HepG2 (cell line): ENCODE measurements around the gene LSM2. TPM values are rescaled to one million over a fixed set of nuclear protein-coding genes. Genes with fewer than 3 reads are reported as not detected.

Experiments used
- CTCF ChIP-seq: sonication (generic); formaldehyde crosslinking; IDR thresholded peaks from 2 replicates; pipeline ENCODE4 v1.5.0; 2020; ENCODE audit warnings: mild to moderate bottlenecking, missing genetic modification reagents, moderate library complexity
- DZIP1 ChIP-seq: sonication (generic); formaldehyde crosslinking; IDR thresholded peaks from 2 replicates; pipeline ENCODE4 v1.5.0; 2020; ENCODE audit warnings: mild to moderate bottlenecking, missing genetic modification reagents
- ELF3 ChIP-seq: IDR thresholded peaks from 2 replicates; pipeline ENCODE4 v1.6.1; 2016; ENCODE audit warnings: missing genetic modification reagents, missing compliant biosample characterization
- HNRNPK ChIP-seq: fragments of 200-400 bp; formaldehyde crosslinking; IDR thresholded peaks from 2 replicates; pipeline ENCODE4 v1.6.1; 2018; ENCODE audit warnings: low read length, low read depth, moderate library complexity, mild to moderate bottlenecking; ENCODE audit not compliant: poor library complexity, severe bottlenecking
- IKZF5 ChIP-seq: IDR thresholded peaks from 2 replicates; pipeline ENCODE4 v1.6.1; 2018; ENCODE audit warnings: missing genetic modification reagents, mild to moderate bottlenecking, missing compliant biosample characterization
- KAT7 ChIP-seq: IDR thresholded peaks from 2 replicates; pipeline ENCODE4 v1.6.1; 2018; ENCODE audit warnings: borderline replicate concordance, missing compliant biosample characterization
- MTA3 ChIP-seq: sonication (generic); formaldehyde crosslinking; IDR thresholded peaks from 2 replicates; pipeline ENCODE4 v1.4.0; 2020; ENCODE audit warnings: missing genetic modification reagents
- PAWR ChIP-seq: sonication (generic); formaldehyde crosslinking; IDR thresholded peaks from 2 replicates; pipeline ENCODE4 v1.4.0; 2020; ENCODE audit warnings: missing genetic modification reagents, mild to moderate bottlenecking, borderline replicate concordance
- RORA ChIP-seq: sonication (generic); formaldehyde crosslinking; IDR thresholded peaks from 2 replicates; pipeline ENCODE4 v1.5.0; 2020; ENCODE audit warnings: mild to moderate bottlenecking, missing genetic modification reagents, moderate library complexity
- TMF1 ChIP-seq: sonication (generic); formaldehyde crosslinking; IDR thresholded peaks from 2 replicates; pipeline ENCODE4 v1.8.1; 2022; ENCODE audit warnings: low read depth, missing genetic modification reagents
- ZNF253 ChIP-seq: sonication (generic); formaldehyde crosslinking; IDR thresholded peaks from 2 replicates; pipeline ENCODE4 v1.8.0; 2022; ENCODE audit warnings: mild to moderate bottlenecking, missing genetic modification reagents, borderline replicate concordance
- ZNF256 ChIP-seq: sonication (generic); formaldehyde crosslinking; conservative IDR thresholded peaks from 2 replicates; pipeline ENCODE4 v1.4.0; 2020; ENCODE audit warnings: missing genetic modification reagents
- ZNF280B ChIP-seq: sonication (generic); formaldehyde crosslinking; IDR thresholded peaks from 2 replicates; pipeline ENCODE4 v1.5.0; 2020; ENCODE audit warnings: missing genetic modification reagents, mild to moderate bottlenecking, borderline replicate concordance
- ZNF282 ChIP-seq: fragments of 450-650 bp; IDR thresholded peaks from 2 replicates; pipeline ENCODE4 v1.6.1; 2018; ENCODE audit not compliant: partially characterized antibody
- ZNF546 ChIP-seq: sonication (generic); formaldehyde crosslinking; conservative IDR thresholded peaks from 2 replicates; pipeline ENCODE4 v1.8.1; 2023; ENCODE audit warnings: mild to moderate bottlenecking, missing genetic modification reagents
- ZNF556 ChIP-seq: sonication (generic); formaldehyde crosslinking; IDR thresholded peaks from 2 replicates; pipeline ENCODE4 v1.4.0; 2020; ENCODE audit warnings: mild to moderate bottlenecking, missing genetic modification reagents, borderline replicate concordance
- ZNF557 ChIP-seq: sonication (generic); formaldehyde crosslinking; IDR thresholded peaks from 2 replicates; pipeline ENCODE4 v1.4.0; 2020; ENCODE audit warnings: missing genetic modification reagents
- ZNF580 ChIP-seq: IDR thresholded peaks from 2 replicates; pipeline ENCODE4 v1.6.1; 2016; ENCODE audit warnings: low read depth, borderline replicate concordance
- ZNF784 ChIP-seq: sonication (generic); formaldehyde crosslinking; IDR thresholded peaks from 2 replicates; pipeline ENCODE4 v1.5.1; 2020; ENCODE audit warnings: missing genetic modification reagents, mild to moderate bottlenecking, borderline replicate concordance
- ZNF891 ChIP-seq: sonication (generic); formaldehyde crosslinking; IDR thresholded peaks from 2 replicates; pipeline ENCODE4 v1.5.0; 2020; ENCODE audit warnings: mild to moderate bottlenecking, missing genetic modification reagents
- polyA plus RNA-seq, 8 experiments: library from polyadenylated mRNA; depleted of rRNA in 3 of 8; stranded (reverse) in 7 of 8; unstranded in 1 of 8; fragments of >200 nt; fragmentation: Illumina TruSeq in 4 of 8; extraction: Trizol in 4 of 8; gene quantifications; 2 replicates each; pipeline versions ENCODE4 v1.2.1 to v1.2.3, GENCODE V29; 2011 to 2016; ENCODE audit warnings: low read depth in 4 of 8, missing spikeins in 1 of 8, mixed read lengths in 1 of 8; ENCODE audit not compliant: insufficient read depth in 1 of 8
- total RNA-seq, 5 experiments: library from RNA; depleted of rRNA; stranded (reverse); fragments of >200 nt; fragmentation: Illumina TruSeq; extraction: Trizol; gene quantifications; 2 replicates each; pipeline ENCODE4 v1.2.3, GENCODE V29; 2016; ENCODE audit warnings: low read depth in 1 of 5

Gene LSM2
- total and polyA plus RNA-seq, 2 of the 13 experiments (the other 11 are each of a cell fraction or from before 2014, with no cell fraction given) = 69.4 to 90.5 TPM

GRCh38 chr6:31791324-31792089, 15.3 kb downstream of the LSM2 start (continued):
- TF ChIP-seq PAWR (CRISPR knock-in tag) (no peak), ZNF891 (peak; percentile 27; the same call in 1 of the 2 replicates), KAT7 (CRISPR knock-in tag) (0 out of 2 replicates have a peak, but pooled peaks have one; percentile 34), TMF1 (CRISPR knock-in tag) (no peak), HNRNPK (no peak), ZNF557 (no peak), DZIP1 (CRISPR knock-in tag) (0 out of 2 replicates have a peak, but pooled peaks have one; percentile 19), ZNF282 (no peak), ELF3 (peak; percentile 37; the same call in 1 of the 2 replicates), MTA3 (CRISPR knock-in tag) (no peak), ZNF580 (CRISPR knock-in tag) (0 out of 2 replicates have a peak, but pooled peaks have one; percentile 36), ZNF546 (CRISPR knock-in tag) (no peak), ZNF784 (no peak), RORA (CRISPR knock-in tag) (no peak), ZNF253 (CRISPR knock-in tag) (0 out of 2 replicates have a peak, but pooled peaks have one; percentile 17), IKZF5 (no peak), ZNF280B (no peak), CTCF (peak; percentile 79), ZNF256 (no peak), ZNF556 (CRISPR knock-in tag) (no peak)
